Measurements from ENCODE around the gene KRT33B. TPM values are rescaled to one million over a fixed set of nuclear protein-coding genes. Genes with fewer than 3 reads are reported as not detected.

KRT33B gene
- total RNA-seq, 1 donor: under 0.01 TPM

GRCh38 chr17:41333098-41333497, 36.5 kb downstream of the KRT33B start:
- DNase-seq (ENCODE audit: low read depth): no peak
- TF ChIP-seq CTCF (IDR thresholded peaks at IDR 0.05; ENCODE audit: insufficient read depth, low read depth, low read length): no peak
- no peak overlapping the region for H3K4me3 ChIP-seq (ENCODE audit: low read depth, low read length)

GRCh38 chr17:41332239-41332638, 37.4 kb downstream of the KRT33B start:
- no peak overlapping the region for H3K4me3 ChIP-seq (ENCODE audit: low read depth, low read length)
- TF ChIP-seq CTCF (IDR thresholded peaks at IDR 0.05; ENCODE audit: insufficient read depth, low read depth, low read length): no peak

DNA sequence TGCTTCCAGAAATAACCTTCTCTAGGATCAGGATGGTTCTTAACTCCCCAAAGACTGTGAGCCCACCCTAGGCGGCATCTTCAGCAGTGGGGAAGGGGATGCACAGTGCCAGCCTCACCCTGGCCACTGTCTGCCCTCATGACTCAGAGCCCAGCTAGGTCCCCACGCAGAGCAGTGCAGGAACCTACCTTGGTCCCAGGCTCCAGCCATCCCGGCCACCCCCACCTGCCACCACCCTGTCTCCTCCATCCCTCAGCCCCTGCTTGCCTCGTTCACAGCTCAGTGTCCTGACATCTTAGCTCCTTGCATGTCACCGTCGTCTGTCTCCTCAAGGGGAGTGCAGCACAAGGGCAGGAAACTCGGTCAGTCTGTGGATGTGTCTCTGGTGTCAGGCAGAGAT, 38.0 kb downstream of the KRT33B start:
- no peak for DNase-seq (ENCODE audit: low read depth)
- TF ChIP-seq CTCF (IDR thresholded peaks at IDR 0.05; ENCODE audit: insufficient read depth, low read depth, low read length): no peak
- no peak overlapping the region for H3K4me3 ChIP-seq (ENCODE audit: low read depth, low read length)

More at GRCh38 chr17:41332239-41332638, 37.4 kb downstream of the KRT33B start:
- DNase-seq (ENCODE audit: low read depth): no peak

DNA sequence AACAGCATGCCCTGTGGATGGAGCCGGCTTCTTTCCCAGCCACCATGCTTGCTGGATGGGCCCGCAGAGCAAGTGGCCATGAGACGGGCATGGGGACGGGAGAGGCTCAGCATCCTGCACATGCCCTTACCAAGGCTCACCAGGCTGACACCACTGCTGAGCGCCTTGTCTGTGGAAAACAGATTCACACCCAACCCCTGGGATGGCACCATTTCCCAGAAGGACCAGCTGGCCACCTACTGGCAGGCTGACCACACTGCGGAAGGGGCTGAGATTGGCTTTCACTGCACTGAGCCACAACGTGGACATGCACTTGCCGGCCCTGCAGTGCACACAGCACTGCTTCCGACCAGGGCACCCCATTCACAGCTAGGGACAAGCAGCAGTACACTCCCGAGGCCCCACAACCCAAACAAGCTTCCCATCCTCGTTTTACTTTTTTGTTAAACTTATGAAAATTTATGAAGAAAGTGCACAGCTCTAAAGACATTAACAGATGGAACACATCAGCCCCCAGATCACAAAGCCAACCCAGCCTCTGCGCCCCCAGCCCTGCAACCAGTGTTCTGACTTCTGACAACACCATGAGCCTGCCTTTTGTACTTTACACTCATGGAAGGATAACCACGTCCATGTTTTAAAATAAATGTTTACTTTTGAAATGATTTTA, 40.2 kb downstream of the KRT33B start:
- DNase-seq (ENCODE audit: low read depth): peak; percentile 51

GRCh38 chr17:41328207-41328606, 41.4 kb downstream of the KRT33B start:
- no peak for TF ChIP-seq CTCF (IDR thresholded peaks at IDR 0.05; ENCODE audit: insufficient read depth, low read depth, low read length)
- DNase-seq (ENCODE audit: low read depth): no peak
- H3K4me3 ChIP-seq (ENCODE audit: low read depth, low read length): no peak overlapping the region

More for the DNA sequence above, 40.2 kb downstream of the KRT33B start:
- H3K4me3 ChIP-seq (ENCODE audit: low read depth, low read length): no peak overlapping the region
- TF ChIP-seq CTCF (IDR thresholded peaks at IDR 0.05; ENCODE audit: insufficient read depth, low read depth, low read length): peak; percentile 91

GRCh38 chr17:41327411-41328120, 42.0 kb downstream of the KRT33B start:
- DNase-seq (ENCODE audit: low read depth): no peak
- no peak for TF ChIP-seq CTCF (IDR thresholded peaks at IDR 0.05; ENCODE audit: insufficient read depth, low read depth, low read length)
- H3K4me3 ChIP-seq (ENCODE audit: low read depth, low read length): no peak overlapping the region

All from fibroblast of villous mesenchyme (primary cell).